ENCODE data around the gene CEP72.

CEP72 gene

GRCh38 chr5:638501-639252, 26.5 kb downstream of the CEP72 start:
- no peak for DNase-seq (ENCODE audit: low spot score)

- no peak for DNase-seq (ENCODE audit: low spot score)
Observed at GRCh38 chr5:639253-639530, 27.1 kb downstream of the CEP72 start.

- DNase-seq (ENCODE audit: low spot score), result no peak
Observed at GRCh38 chr5:639584-640213, 27.6 kb downstream of the CEP72 start.

GRCh38 chr5:640461-641330, 28.6 kb downstream of the CEP72 start:
- DNase-seq (ENCODE audit: low spot score), result no peak

- no peak for DNase-seq (ENCODE audit: low spot score)
Observed at GRCh38 chr5:641331-641765, 29.2 kb downstream of the CEP72 start.

GRCh38 chr5:642481-642880, 30.3 kb downstream of the CEP72 start:
- DNase-seq (ENCODE audit: low spot score), result no peak

GRCh38 chr5:643351-643801, 31.2 kb downstream of the CEP72 start:
- no peak for DNase-seq (ENCODE audit: low spot score)

- no peak for DNase-seq (ENCODE audit: low spot score)
Observed at GRCh38 chr5:643811-644271, 31.7 kb downstream of the CEP72 start.

- DNase-seq (ENCODE audit: low spot score), result no peak
Observed at GRCh38 chr5:644509-644908, 32.4 kb downstream of the CEP72 start.

- no peak for DNase-seq (ENCODE audit: low spot score)
Observed at GRCh38 chr5:644971-645370, 32.8 kb downstream of the CEP72 start.

- no peak for DNase-seq (ENCODE audit: low spot score)
Observed at GRCh38 chr5:645421-645820, 33.3 kb downstream of the CEP72 start.

- DNase-seq (ENCODE audit: low spot score), result no peak
Observed at GRCh38 chr5:646396-647201, 34.5 kb downstream of the CEP72 start.

- DNase-seq (ENCODE audit: low spot score), result no peak
Observed at GRCh38 chr5:647311-647710, 35.2 kb downstream of the CEP72 start.

- DNase-seq (ENCODE audit: low spot score), result no peak
Observed at GRCh38 chr5:647727-648126, 35.6 kb downstream of the CEP72 start.

- DNase-seq (ENCODE audit: low spot score), result no peak
Observed at GRCh38 chr5:651296-652022, 39.3 kb downstream of the CEP72 start.

GRCh38 chr5:652023-652515, 39.9 kb downstream of the CEP72 start:
- no peak for DNase-seq (ENCODE audit: low spot score)

- DNase-seq (ENCODE audit: low spot score), result no peak
Observed at GRCh38 chr5:652773-653350, 40.7 kb downstream of the CEP72 start.

GRCh38 chr5:654071-654778, 42.1 kb downstream of the CEP72 start:
- no peak for DNase-seq (ENCODE audit: low spot score)

GRCh38 chr5:655406-655805, 43.3 kb downstream of the CEP72 start:
- DNase-seq (ENCODE audit: low spot score), result no peak

- peak; percentile 92 for DNase-seq (ENCODE audit: low spot score)
Observed at GRCh38 chr5:657570-657969, 45.4 kb downstream of the CEP72 start.
